ENCODE data around the gene C1QC. TPM values are rescaled to one million over a fixed set of nuclear protein-coding genes. Genes with fewer than 3 reads are reported as not detected.
"Not testable (repeated sequence)": the region's sequence is repeated elsewhere in the genome, so short reads cannot be mapped to it uniquely, and the experiment has no call there.

The C1QC gene
- total RNA-seq, 2 experiments from 2014 or later = not detected

- no peaks in the 10 kb centered on the region for H3K9me3 Mint-ChIP-seq (ENCODE audit: low read depth)
- H3K36me3 Mint-ChIP-seq (ENCODE audit: low read depth) = no peaks in the 10 kb centered on the region
- no peaks in the 10 kb centered on the region for H3K4me1 Mint-ChIP-seq
- intact Hi-C loops (cut with DNase I, micrococcal nuclease) = loop anchor here in 1 of 2 experiments (1.0 kb wide), 1 partner anchor 216 kb away; no protein-coding TSS in a partner anchor
- POLR2A ChIA-PET = no interaction called here
- CTCF ChIA-PET = interaction anchor here (0.8 kb wide), 1 partner anchor 192 kb away, joined by 3 read pairs; no protein-coding TSS in a partner anchor
- H3K4me3 Mint-ChIP-seq = no peak overlapping the region
- H3K27me3 Mint-ChIP-seq = peaks cover 32% of the 10 kb centered on the region
- no peak overlapping the region for H3K27ac Mint-ChIP-seq
- peak; percentile 58 for DNase-seq
- ATAC-seq = peak; percentile 95
These were observed 30.3 kb downstream of the C1QC start for GRCh38 chr1:22673486-22674409.

DNA sequence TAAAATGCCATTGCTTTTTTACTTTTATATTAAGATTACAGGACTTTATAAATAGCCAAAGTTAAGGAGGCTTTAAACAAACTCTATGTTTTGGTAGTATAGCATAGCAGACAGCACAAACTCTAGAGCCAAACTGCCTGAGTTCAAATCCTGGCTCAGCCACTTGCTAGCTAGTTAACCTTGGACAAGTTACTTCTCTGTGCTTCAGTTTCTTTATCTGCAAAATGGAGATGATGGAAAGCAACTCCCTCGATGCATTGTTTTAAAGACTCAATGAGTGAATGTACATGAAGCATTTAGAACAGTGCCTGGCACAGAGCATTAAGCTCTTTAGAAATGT is 30.9 kb downstream of the C1QC start:
- ChIA-PET CTCF (interaction anchor here (0.6 to 0.8 kb wide), 2 partner anchors 45 to 193 kb away, joined by 3 read pairs; no protein-coding TSS in a partner anchor), POLR2A (no interaction called here)
- H3K4me1 Mint-ChIP-seq = no peaks in the 10 kb centered on the region
- no peak overlapping the region for H3K27ac Mint-ChIP-seq
- intact Hi-C loops (cut with DNase I, micrococcal nuclease) = loop anchor here in 1 of 2 experiments (1.0 kb wide), 1 partner anchor 215 kb away; no protein-coding TSS in a partner anchor
- no peaks in the 10 kb centered on the region for H3K36me3 Mint-ChIP-seq (ENCODE audit: low read depth)
- DNase-seq (no peak), ATAC-seq (no peak)
- H3K9me3 Mint-ChIP-seq (ENCODE audit: low read depth) = no peaks in the 10 kb centered on the region
- H3K4me3 Mint-ChIP-seq = no peak overlapping the region
- H3K27me3 Mint-ChIP-seq = peaks cover 29% of the 10 kb centered on the region

DNA sequence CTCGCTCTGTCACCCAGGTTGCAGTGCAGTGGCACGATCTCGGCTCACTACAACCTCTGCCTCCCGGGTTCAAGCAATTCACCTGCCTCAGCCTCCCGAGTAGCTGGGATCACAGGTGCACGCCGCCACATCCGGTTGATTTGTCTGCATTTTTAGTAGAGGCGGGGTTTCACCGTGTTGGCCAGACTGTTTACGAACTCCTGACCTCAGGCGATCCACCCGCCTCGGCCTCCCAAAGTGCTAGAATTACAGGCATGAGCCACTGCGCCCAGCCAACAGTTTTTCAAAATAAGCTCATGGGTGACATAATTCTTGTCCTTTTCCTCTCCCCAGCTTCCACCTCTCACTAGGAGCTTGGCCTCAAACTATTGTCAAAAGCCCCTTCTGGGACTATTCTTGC is 32.7 kb downstream of the C1QC start:
- intact Hi-C loops (cut with DNase I, micrococcal nuclease); POLR2A ChIA-PET; ATAC-seq; H3K9me3 Mint-ChIP-seq (ENCODE audit: low read depth); DNase-seq; H3K36me3 Mint-ChIP-seq (ENCODE audit: low read depth); H3K4me3 Mint-ChIP-seq; H3K4me1 Mint-ChIP-seq; H3K27ac Mint-ChIP-seq: not testable (repeated sequence)
- H3K27me3 Mint-ChIP-seq = peaks cover 25% of the 10 kb centered on the region
- CTCF ChIA-PET = interaction anchor here (0.7 kb wide), 1 partner anchor 29 kb away, joined by 3 read pairs; no protein-coding TSS in a partner anchor

- CTCF ChIA-PET = interaction anchor here (0.7 kb wide), 1 partner anchor 28 kb away, joined by 3 read pairs; no protein-coding TSS in a partner anchor
- Mint-ChIP-seq H3K4me1 (no peaks in the 10 kb centered on the region), H3K4me3 (no peak overlapping the region), H3K27me3 (peaks cover 19% of the 10 kb centered on the region), H3K9me3 (ENCODE audit: low read depth) (no peaks in the 10 kb centered on the region), H3K36me3 (ENCODE audit: low read depth) (no peaks in the 10 kb centered on the region), H3K27ac (no peak overlapping the region)
- DNase-seq (no peak), ATAC-seq (no peak)
- intact Hi-C loops (cut with DNase I, micrococcal nuclease) = no loop called here
- POLR2A ChIA-PET = no interaction called here
These were observed 33.6 kb downstream of the C1QC start for GRCh38 chr1:22676916-22677583.

GRCh38 chr1:22677931-22678896 is 34.8 kb downstream of the C1QC start:
- H3K4me1 Mint-ChIP-seq = no peaks in the 10 kb centered on the region
- no peaks in the 10 kb centered on the region for H3K36me3 Mint-ChIP-seq (ENCODE audit: low read depth)
- DNase-seq = no peak
- H3K27me3 Mint-ChIP-seq = peaks cover 9% of the 10 kb centered on the region
- intact Hi-C loops (cut with DNase I, micrococcal nuclease) = no loop called here
- H3K27ac Mint-ChIP-seq = no peak overlapping the region
- CTCF ChIA-PET = no interaction called here
- POLR2A ChIA-PET = no interaction called here
- no peaks in the 10 kb centered on the region for H3K9me3 Mint-ChIP-seq (ENCODE audit: low read depth)
- ATAC-seq = no peak
- H3K4me3 Mint-ChIP-seq = no peak overlapping the region

DNA sequence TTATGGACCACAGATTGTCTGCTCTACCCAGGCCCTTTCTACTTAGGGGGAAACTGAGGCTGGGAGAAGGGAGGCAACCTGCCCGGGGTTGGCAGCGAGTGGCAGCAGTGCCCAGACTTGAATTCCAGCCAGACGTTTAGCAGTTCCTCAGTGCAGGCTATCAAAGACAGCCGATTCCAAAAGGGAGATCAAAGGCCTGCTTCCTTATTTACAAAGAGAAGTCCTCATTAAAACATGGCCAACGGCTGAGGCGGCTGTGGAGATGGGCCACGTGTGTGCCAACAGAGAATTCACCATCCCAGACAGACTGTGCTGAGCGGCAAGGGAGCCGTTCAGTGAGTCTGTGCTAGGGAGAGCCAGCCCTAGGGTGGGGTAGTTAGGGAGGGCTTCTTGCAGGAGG is 37.3 kb downstream of the C1QC start:
- H3K4me3 Mint-ChIP-seq = no peak overlapping the region
- POLR2A ChIA-PET = no interaction called here
- H3K9me3 Mint-ChIP-seq (ENCODE audit: low read depth) = no peaks in the 10 kb centered on the region
- no peaks in the 10 kb centered on the region for H3K36me3 Mint-ChIP-seq (ENCODE audit: low read depth)
- no peak overlapping the region for H3K27ac Mint-ChIP-seq
- no peaks in the 10 kb centered on the region for H3K4me1 Mint-ChIP-seq
- CTCF ChIA-PET = no interaction called here
- DNase-seq (no peak), ATAC-seq (no peak)
- intact Hi-C loops (cut with DNase I, micrococcal nuclease) = no loop called here
- peaks cover 5% of the 10 kb centered on the region for H3K27me3 Mint-ChIP-seq

- DNase-seq (no peak), ATAC-seq (no peak)
- POLR2A ChIA-PET = interaction anchor here (0.6 kb wide), 1 partner anchor 240 kb away, joined by 4 read pairs; no protein-coding TSS in a partner anchor
- Mint-ChIP-seq H3K27me3 (peaks cover 6% of the 10 kb centered on the region), H3K27ac (no peak overlapping the region), H3K9me3 (ENCODE audit: low read depth) (no peaks in the 10 kb centered on the region), H3K4me3 (no peak overlapping the region), H3K36me3 (ENCODE audit: low read depth) (no peaks in the 10 kb centered on the region), H3K4me1 (no peaks in the 10 kb centered on the region)
- CTCF ChIA-PET = interaction anchor here (0.7 kb wide), 1 partner anchor 511 kb away, joined by 3 read pairs; no protein-coding TSS in a partner anchor
- intact Hi-C loops (cut with DNase I, micrococcal nuclease) = no loop called here
These were observed 38.3 kb downstream of the C1QC start for GRCh38 chr1:22681556-22682276.

GRCh38 chr1:22683547-22683946 is 40.1 kb downstream of the C1QC start:
- H3K4me1 Mint-ChIP-seq = no peaks in the 10 kb centered on the region
- ATAC-seq = no peak
- peaks cover 12% of the 10 kb centered on the region for H3K27me3 Mint-ChIP-seq
- H3K9me3 Mint-ChIP-seq (ENCODE audit: low read depth) = no peaks in the 10 kb centered on the region
- intact Hi-C loops (cut with DNase I, micrococcal nuclease) = no loop called here
- H3K27ac Mint-ChIP-seq = no peak overlapping the region
- no peaks in the 10 kb centered on the region for H3K36me3 Mint-ChIP-seq (ENCODE audit: low read depth)
- POLR2A ChIA-PET = no interaction called here
- no peak overlapping the region for H3K4me3 Mint-ChIP-seq
- DNase-seq = no peak
- CTCF ChIA-PET = no interaction called here

- CTCF ChIA-PET = interaction anchor here (0.6 kb wide), 1 partner anchor 499 kb away, joined by 3 read pairs; no protein-coding TSS in a partner anchor
- H3K4me1 Mint-ChIP-seq = no peaks in the 10 kb centered on the region
These were observed 42.2 kb downstream of the C1QC start for GRCh38 chr1:22685591-22686059.

GRCh38 chr1:22687191-22687590 is 43.8 kb downstream of the C1QC start:
- ChIA-PET POLR2A (no interaction called here), CTCF (interaction anchor here (1.2 kb wide), 1 partner anchor 17 kb away, joined by 5 read pairs; no protein-coding TSS in a partner anchor)
- no peak for DNase-seq
- no peak for ATAC-seq
- Mint-ChIP-seq H3K9me3 (ENCODE audit: low read depth) (no peaks in the 10 kb centered on the region), H3K4me3 (no peak overlapping the region), H3K27me3 (peaks cover 12% of the 10 kb centered on the region), H3K4me1 (no peaks in the 10 kb centered on the region), H3K27ac (no peak overlapping the region), H3K36me3 (ENCODE audit: low read depth) (no peaks in the 10 kb centered on the region)
- intact Hi-C loops (cut with DNase I, micrococcal nuclease) = no loop called here

More at GRCh38 chr1:22685591-22686059, 42.2 kb downstream of the C1QC start:
- DNase-seq (no peak), ATAC-seq (no peak)
- Mint-ChIP-seq H3K4me3 (no peak overlapping the region), H3K27me3 (peaks cover 12% of the 10 kb centered on the region), H3K27ac (no peak overlapping the region), H3K36me3 (ENCODE audit: low read depth) (no peaks in the 10 kb centered on the region), H3K9me3 (ENCODE audit: low read depth) (no peaks in the 10 kb centered on the region)
- POLR2A ChIA-PET = no interaction called here
- intact Hi-C loops (cut with DNase I, micrococcal nuclease) = no loop called here
